Measurements from ENCODE around the gene PCDHB2. TPM values are rescaled to one million over a fixed set of nuclear protein-coding genes. Genes with fewer than 3 reads are reported as not detected.

PCDHB2 gene
- polyA plus RNA-seq, 1 experiment = 0.86 TPM

Other genes with a start within 250 kb of the PCDHB2 start
- 0.02 TPM in 1 of 2 replicates, not detected in the other for gene PCDHA9, start 246.2 kb upstream of the PCDHB2 start, polyA plus RNA-seq (2011; rRNA removed)
- gene PCDHA10, start 238.7 kb upstream of the PCDHB2 start, polyA plus RNA-seq (2011; rRNA removed) = 0.01 and 0.02 TPM in 2 replicates
- gene PCDHA11, start 225.7 kb upstream of the PCDHB2 start, polyA plus RNA-seq (2011; rRNA removed) = not detected in 2 replicates
- not detected in 2 replicates for gene PCDHA12, start 219.3 kb upstream of the PCDHB2 start, polyA plus RNA-seq (2011; rRNA removed)
- gene PCDHA13, start 212.5 kb upstream of the PCDHB2 start, polyA plus RNA-seq (2011; rRNA removed) = not detected in 2 replicates
- gene PCDHAC1, start 168.3 kb upstream of the PCDHB2 start, polyA plus RNA-seq (2011; rRNA removed) = 0.02 and 0.04 TPM in 2 replicates
- gene PCDHAC2, start 128.1 kb upstream of the PCDHB2 start, polyA plus RNA-seq (2011; rRNA removed) = not detected in 2 replicates
- gene PCDHB1, start 43.2 kb upstream of the PCDHB2 start, polyA plus RNA-seq (2011; rRNA removed) = not detected in 2 replicates
- 0.12 and 0.15 TPM in 2 replicates for gene PCDHB3, start 5.9 kb downstream of the PCDHB2 start, polyA plus RNA-seq (2011; rRNA removed)
- gene PCDHB4, start 27.2 kb downstream of the PCDHB2 start, polyA plus RNA-seq (2011; rRNA removed) = 0.04 and 0.06 TPM in 2 replicates
- gene PCDHB5, start 40.6 kb downstream of the PCDHB2 start, polyA plus RNA-seq (2011; rRNA removed) = 0.68 and 0.72 TPM in 2 replicates
- gene PCDHB6, start 55.4 kb downstream of the PCDHB2 start, polyA plus RNA-seq (2011; rRNA removed) = 0.21 TPM in 2 replicates
- 0.61 and 0.62 TPM in 2 replicates for gene PCDHB7, start 78.0 kb downstream of the PCDHB2 start, polyA plus RNA-seq (2011; rRNA removed)
- 0.20 and 0.25 TPM in 2 replicates for gene PCDHB8, start 83.2 kb downstream of the PCDHB2 start, polyA plus RNA-seq (2011; rRNA removed)
- 0.45 and 0.66 TPM in 2 replicates for gene PCDHB16, start 87.8 kb downstream of the PCDHB2 start, polyA plus RNA-seq (2011; rRNA removed)
- 0.22 and 0.45 TPM in 2 replicates for gene PCDHB9, start 92.5 kb downstream of the PCDHB2 start, polyA plus RNA-seq (2011; rRNA removed)
- 0.45 and 0.74 TPM in 2 replicates for gene PCDHB10, start 97.7 kb downstream of the PCDHB2 start, polyA plus RNA-seq (2011; rRNA removed)
- gene PCDHB11, start 105.0 kb downstream of the PCDHB2 start, polyA plus RNA-seq (2011; rRNA removed) = 0.16 and 0.25 TPM in 2 replicates
- 0.32 and 0.40 TPM in 2 replicates for gene PCDHB12, start 114.1 kb downstream of the PCDHB2 start, polyA plus RNA-seq (2011; rRNA removed)
- 0.60 and 0.73 TPM in 2 replicates for gene PCDHB13, start 119.3 kb downstream of the PCDHB2 start, polyA plus RNA-seq (2011; rRNA removed)
- 0.98 and 1.1 TPM in 2 replicates for gene PCDHB14, start 128.7 kb downstream of the PCDHB2 start, polyA plus RNA-seq (2011; rRNA removed)
- 0.88 and 0.93 TPM in 2 replicates for gene PCDHB15, start 150.8 kb downstream of the PCDHB2 start, polyA plus RNA-seq (2011; rRNA removed)
- gene SLC25A2, start 209.4 kb downstream of the PCDHB2 start, polyA plus RNA-seq (2011; rRNA removed) = not detected in 2 replicates
- 60.3 and 71.0 TPM in 2 replicates for gene TAF7, start 226.2 kb downstream of the PCDHB2 start, polyA plus RNA-seq (2011; rRNA removed)
- gene PCDHGA1, start 235.9 kb downstream of the PCDHB2 start, polyA plus RNA-seq (2011; rRNA removed) = 1.9 and 2.2 TPM in 2 replicates
- 6.1 and 6.3 TPM in 2 replicates for gene PCDHGA2, start 244.1 kb downstream of the PCDHB2 start, polyA plus RNA-seq (2011; rRNA removed)
- 0.92 and 1.2 TPM in 2 replicates for gene PCDHGA3, start 249.2 kb downstream of the PCDHB2 start, polyA plus RNA-seq (2011; rRNA removed)

Measured in AG04450 (cell line).